Measurements from ENCODE around the gene HDAC11. TPM values are rescaled to one million over a fixed set of nuclear protein-coding genes. Genes with fewer than 3 reads are reported as not detected.
A peak's percentile ranks its signal among the peaks of the same experiment; 100 is the strongest.

HDAC11 gene
- total and polyA plus RNA-seq, 9 of the 15 experiments (the other 6 are each of a cell fraction or from before 2014, with no cell fraction given): 0.60 to 6.0 (median 4.5) TPM

DNA sequence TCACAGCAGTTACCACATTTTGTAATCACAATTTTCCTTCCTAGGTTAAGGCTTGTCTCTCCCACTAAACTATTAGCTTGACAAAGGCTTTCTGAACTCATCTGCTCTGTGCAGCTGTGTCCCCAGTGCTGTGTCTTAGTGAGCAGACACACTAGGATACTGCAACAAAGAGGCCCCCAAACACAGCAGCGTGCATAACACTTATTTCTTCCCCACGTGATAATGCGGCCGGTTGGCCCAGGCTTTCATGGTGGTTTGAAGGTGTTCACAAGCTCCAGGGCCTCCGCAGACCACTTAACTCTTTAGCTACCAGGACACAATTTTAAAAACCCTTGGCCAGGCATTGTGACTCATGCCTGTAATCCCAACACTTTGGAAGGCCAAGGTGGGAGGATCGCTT is 2.2 kb upstream of the HDAC11 start:
- Histone ChIP-seq H3K79me2 (ENCODE audit: control insufficient read depth, insufficient read depth, low read length) (no peaks in the 10 kb centered on the region; the same call in 2 of the 3 replicates), H3K27ac (ENCODE audit: extremely low read depth, low read depth, low read length) (peak overlapping the region; percentile 25; the same call in 1 of the 3 replicates), H4K20me1 (replicated peaks; ENCODE audit: control insufficient read depth, insufficient read depth, low read length) (no peaks in the 10 kb centered on the region), H2AFZ (ENCODE audit: low read depth, low read length) (peak overlapping the region; percentile 66), H3K9me1 (ENCODE audit: control insufficient read depth, insufficient read depth, low read length) (no peaks in the 10 kb centered on the region), H3K9ac (ENCODE audit: insufficient read depth in 1 of 2, low read depth in 2 of 2, low read length in 2 of 2) (peak overlapping the region; percentile 9 to 21; a peak in 2 of 4 replicates), H3K36me3 (ENCODE audit: control insufficient read depth, insufficient read depth, low read length) (no peaks in the 10 kb centered on the region; the same call in 2 of the 3 replicates), H3K4me2 (ENCODE audit: insufficient read depth, low read length) (no peak overlapping the region), H3K27me3 (ENCODE audit: control insufficient read depth in 2 of 2, insufficient read depth in 2 of 2, low read length in 2 of 2) (no peaks in the 10 kb centered on the region), H3K4me3 (no peak overlapping the region), H3K4me1 (replicated peaks in 1 of 2; ENCODE audit: control insufficient read depth in 2 of 2, insufficient read depth in 2 of 2, low read length in 2 of 2) (peaks cover 21 to 37% of the 10 kb centered on the region in 2 experiments), H3K9me3 (replicated peaks; ENCODE audit: control insufficient read depth, insufficient read depth, low read depth, low read length) (no peaks in the 10 kb centered on the region)
- intact Hi-C loops (cut with micrococcal nuclease): no loop called here
- POLR2A ChIA-PET: interaction anchor here (0.6 kb wide), 1 partner anchor 58 kb away, joined by 3 read pairs; no protein-coding TSS in a partner anchor
- FAIRE-seq: peak; percentile 49
- no peak for TF ChIP-seq TRIM24 (IDR thresholded peaks at IDR 0.05)
- TF ChIP-seq CXXC5 (CRISPR knock-in tag; IDR thresholded peaks at IDR 0.05): peak; percentile 38; the same call in 1 of the 2 replicates
- TF ChIP-seq USF2 (CRISPR knock-in tag; IDR thresholded peaks at IDR 0.05): 0 out of 2 replicates have a peak, but pooled peaks have one; percentile 10
- TF ChIP-seq HMG20B (CRISPR knock-in tag; IDR thresholded peaks at IDR 0.05): no peak
- TF ChIP-seq, protein P1, sequence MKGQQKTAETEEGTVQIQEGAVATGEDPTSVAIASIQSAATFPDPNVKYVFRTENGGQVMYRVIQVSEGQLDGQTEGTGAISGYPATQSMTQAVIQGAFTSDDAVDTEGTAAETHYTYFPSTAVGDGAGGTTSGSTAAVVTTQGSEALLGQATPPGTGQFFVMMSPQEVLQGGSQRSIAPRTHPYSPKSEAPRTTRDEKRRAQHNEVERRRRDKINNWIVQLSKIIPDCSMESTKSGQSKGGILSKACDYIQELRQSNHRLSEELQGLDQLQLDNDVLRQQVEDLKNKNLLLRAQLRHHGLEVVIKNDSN (CRISPR knock-in tag; IDR thresholded peaks at IDR 0.05): peak; percentile 57
- no peak for TF ChIP-seq PTTG1 (tag; IDR thresholded peaks at IDR 0.05; ENCODE audit: low read depth)
- TF ChIP-seq U2AF1 (optimal IDR thresholded peaks at IDR 0.05; ENCODE audit: low read depth, low read length): no peak
- TF ChIP-seq ZNF12 (CRISPR knock-in tag; IDR thresholded peaks at IDR 0.05): 0 out of 2 replicates have a peak, but pooled peaks have one; percentile 53
- peak; percentile 25 for TF ChIP-seq KDM5B (IDR thresholded peaks at IDR 0.05; ENCODE audit: insufficient replicate concordance, low read depth, low read length)
- TF ChIP-seq RAD51 (IDR thresholded peaks at IDR 0.05; ENCODE audit: borderline replicate concordance, low read depth): 0 out of 2 replicates have a peak, but pooled peaks have one; percentile 33
- ATAC-seq: no peak
- in situ Hi-C loops (cut with MboI): no loop called here
- DNase-seq (ENCODE audit: extremely low read depth in 1 of 4, low spot score in 3 of 4): peak in 2 of 4 experiments; percentile 28 to 56
- no TSS peak for BruUV-seq (replicated peaks)
- 19% methylated on average over 6 of the region's 6 CpGs for whole genome bisulfite sequencing (ENCODE audit: insufficient coverage, low coverage, missing lambda C conversion rate)
- CTCF ChIA-PET (ENCODE audit: low intra/inter-chr PET ratio): no interaction called here

Measured in K562 (cell line).